PFSK-1 (cell line): ENCODE measurements around the gene KCTD16.

Experiments
- FOXP2 ChIP-seq: optimal IDR thresholded peaks from 2 replicates; pipeline ENCODE3; 2011; ENCODE audit warnings: borderline replicate concordance, control low read depth, inconsistent platforms; ENCODE audit not compliant: insufficient read depth; ENCODE audit errors: extremely low read length, extremely low read depth
- POLR2AphosphoS5 ChIP-seq: IDR thresholded peaks from 2 replicates; pipeline ENCODE4 v1.6.1; 2012; ENCODE audit warnings: low read depth, mild to moderate bottlenecking, control low read depth, low read length, moderate library complexity
- SIN3A ChIP-seq: IDR thresholded peaks from 2 replicates; pipeline ENCODE4 v1.6.1; 2012; ENCODE audit warnings: mild to moderate bottlenecking, low read length, moderate library complexity, borderline replicate concordance; ENCODE audit not compliant: insufficient read depth
- TAF1 ChIP-seq: IDR thresholded peaks from 2 replicates; pipeline ENCODE4 v1.6.1; 2012; ENCODE audit warnings: low read length, control low read depth, borderline replicate concordance; ENCODE audit not compliant: insufficient read depth
- TF ChIP-seq, protein P1 (sequence below), 2 experiments: IDR thresholded peaks; 2 replicates each; pipeline versions ENCODE4 v1.6.1 to v1.8.0; 2011 to 2012; ENCODE audit warnings: low read depth in 2 of 2, low read length in 2 of 2, control low read depth in 1 of 2, inconsistent platforms in 1 of 2, mild to moderate bottlenecking in 1 of 2, moderate library complexity in 1 of 2; ENCODE audit not compliant: insufficient read depth in 1 of 2

KCTD16 gene

DNA sequence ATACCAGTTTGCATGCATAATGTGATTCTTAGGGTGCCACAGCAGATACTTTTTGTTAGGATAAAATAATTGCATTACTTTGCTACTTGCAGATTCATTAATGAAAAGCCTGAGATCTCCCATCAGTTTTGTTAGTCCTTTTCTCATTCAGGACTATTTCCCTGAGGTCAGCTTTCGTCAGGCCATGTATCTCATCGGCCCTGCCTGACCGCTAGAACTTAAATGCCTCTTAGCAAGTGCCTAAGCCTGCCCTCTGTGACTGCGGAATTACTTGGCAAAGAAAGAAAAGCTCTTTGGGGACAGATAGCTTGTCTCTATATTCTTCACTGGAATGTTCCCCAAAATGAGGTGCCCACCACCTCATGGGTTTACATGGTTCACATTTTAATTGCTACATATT lies 147.8 kb downstream of the KCTD16 start:
- TF ChIP-seq POLR2AphosphoS5 = no peak
- no peak for TF ChIP-seq FOXP2
- no peak for TF ChIP-seq TAF1
- no peak for TF ChIP-seq SIN3A
- TF ChIP-seq, protein P1, sequence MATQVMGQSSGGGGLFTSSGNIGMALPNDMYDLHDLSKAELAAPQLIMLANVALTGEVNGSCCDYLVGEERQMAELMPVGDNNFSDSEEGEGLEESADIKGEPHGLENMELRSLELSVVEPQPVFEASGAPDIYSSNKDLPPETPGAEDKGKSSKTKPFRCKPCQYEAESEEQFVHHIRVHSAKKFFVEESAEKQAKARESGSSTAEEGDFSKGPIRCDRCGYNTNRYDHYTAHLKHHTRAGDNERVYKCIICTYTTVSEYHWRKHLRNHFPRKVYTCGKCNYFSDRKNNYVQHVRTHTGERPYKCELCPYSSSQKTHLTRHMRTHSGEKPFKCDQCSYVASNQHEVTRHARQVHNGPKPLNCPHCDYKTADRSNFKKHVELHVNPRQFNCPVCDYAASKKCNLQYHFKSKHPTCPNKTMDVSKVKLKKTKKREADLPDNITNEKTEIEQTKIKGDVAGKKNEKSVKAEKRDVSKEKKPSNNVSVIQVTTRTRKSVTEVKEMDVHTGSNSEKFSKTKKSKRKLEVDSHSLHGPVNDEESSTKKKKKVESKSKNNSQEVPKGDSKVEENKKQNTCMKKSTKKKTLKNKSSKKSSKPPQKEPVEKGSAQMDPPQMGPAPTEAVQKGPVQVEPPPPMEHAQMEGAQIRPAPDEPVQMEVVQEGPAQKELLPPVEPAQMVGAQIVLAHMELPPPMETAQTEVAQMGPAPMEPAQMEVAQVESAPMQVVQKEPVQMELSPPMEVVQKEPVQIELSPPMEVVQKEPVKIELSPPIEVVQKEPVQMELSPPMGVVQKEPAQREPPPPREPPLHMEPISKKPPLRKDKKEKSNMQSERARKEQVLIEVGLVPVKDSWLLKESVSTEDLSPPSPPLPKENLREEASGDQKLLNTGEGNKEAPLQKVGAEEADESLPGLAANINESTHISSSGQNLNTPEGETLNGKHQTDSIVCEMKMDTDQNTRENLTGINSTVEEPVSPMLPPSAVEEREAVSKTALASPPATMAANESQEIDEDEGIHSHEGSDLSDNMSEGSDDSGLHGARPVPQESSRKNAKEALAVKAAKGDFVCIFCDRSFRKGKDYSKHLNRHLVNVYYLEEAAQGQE (IDR thresholded peaks at IDR 0.05; ENCODE audit: insufficient read depth in 1 of 2, low read depth in 2 of 2, low read length in 2 of 2) = no peak

DNA sequence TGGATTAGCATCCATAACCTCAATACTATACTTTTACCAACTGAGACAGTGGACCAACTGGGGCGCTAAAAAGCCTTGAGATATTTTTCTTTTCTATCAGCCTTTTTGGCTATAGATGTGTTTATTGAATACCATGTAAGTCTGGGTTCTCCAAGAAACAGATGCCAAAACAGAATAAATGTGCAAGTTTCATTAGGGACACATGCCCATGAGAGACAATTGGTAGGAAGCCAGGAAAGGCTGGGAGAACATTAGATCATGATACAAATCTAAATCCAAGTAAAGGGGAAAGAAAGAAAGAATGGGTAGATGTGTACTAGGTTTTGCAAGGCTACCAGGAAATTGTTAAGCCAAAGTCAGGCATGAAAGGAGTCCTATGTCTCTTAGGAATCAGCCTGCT lies 152.5 kb downstream of the KCTD16 start:
- TF ChIP-seq, protein P1 (IDR thresholded peaks at IDR 0.05; ENCODE audit: insufficient read depth in 1 of 2, low read depth in 2 of 2, low read length in 2 of 2) = no peak
- TF ChIP-seq SIN3A (no peak), TAF1 (no peak), FOXP2 (no peak), POLR2AphosphoS5 (no peak)

DNA sequence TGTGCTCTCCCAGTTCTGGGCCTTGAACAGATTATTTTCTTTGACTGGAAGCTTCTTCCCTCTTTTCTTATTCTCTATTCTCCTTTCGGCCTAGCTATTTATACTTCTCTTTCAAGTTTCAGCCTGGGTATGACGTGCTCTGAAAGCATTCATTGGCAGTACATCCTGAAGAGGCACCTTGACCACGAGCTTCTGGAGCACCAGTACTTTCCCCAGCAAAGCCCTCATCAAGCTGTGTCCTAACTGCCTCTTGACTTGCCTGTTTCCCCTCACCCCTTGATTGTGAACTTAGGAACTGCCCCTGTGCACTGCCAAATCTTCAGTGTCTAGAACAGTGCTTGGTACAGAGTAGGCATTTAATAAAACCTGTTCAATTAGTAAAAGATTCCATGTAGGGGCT lies 154.9 kb downstream of the KCTD16 start:
- TF ChIP-seq SIN3A (no peak), POLR2AphosphoS5 (no peak), TAF1 (no peak), FOXP2 (no peak)
- TF ChIP-seq, protein P1 (IDR thresholded peaks at IDR 0.05; ENCODE audit: insufficient read depth in 1 of 2, low read depth in 2 of 2, low read length in 2 of 2) = no peak

DNA sequence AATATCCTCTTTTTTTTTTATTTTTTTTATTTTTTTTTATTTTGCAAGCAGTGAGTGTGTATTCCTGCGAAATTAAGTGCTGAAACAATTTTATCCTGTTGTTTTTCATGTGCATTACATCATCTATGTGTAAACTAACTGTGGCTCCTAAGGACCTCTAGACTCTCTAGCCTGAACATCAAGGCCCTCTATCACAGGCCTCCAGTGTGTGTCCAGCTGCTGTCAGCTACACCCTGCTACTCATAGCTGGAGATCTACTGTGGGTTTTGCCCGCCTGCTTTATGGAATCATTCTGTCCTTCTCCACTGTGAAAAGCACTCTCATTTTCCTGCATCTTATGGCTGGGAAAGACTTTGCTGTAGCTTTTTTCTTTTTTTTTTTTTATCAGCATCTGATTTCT lies 157.8 kb downstream of the KCTD16 start:
- TF ChIP-seq TAF1 = no peak
- TF ChIP-seq FOXP2 = no peak

DNA sequence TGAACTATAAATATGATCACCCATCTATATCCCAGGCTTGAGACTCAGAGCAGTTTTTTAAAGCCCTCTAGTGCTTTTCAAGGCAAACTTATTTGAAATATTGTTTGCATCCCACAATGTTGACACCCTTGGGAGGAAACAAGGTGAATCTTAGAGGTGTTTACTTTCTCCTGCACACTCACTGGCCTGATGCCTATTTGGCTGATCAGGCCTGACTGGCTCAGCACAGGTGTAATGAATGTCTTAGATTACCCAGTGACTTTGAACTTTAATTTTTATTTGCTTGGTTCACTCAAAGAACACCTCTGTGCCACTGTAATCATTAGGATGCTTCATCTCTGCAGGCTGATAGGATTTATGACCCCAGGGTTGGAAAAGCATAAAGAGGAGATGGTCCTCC lies 158.3 kb downstream of the KCTD16 start:
- TF ChIP-seq POLR2AphosphoS5 (no peak), SIN3A (no peak), FOXP2 (no peak), TAF1 (no peak)
- TF ChIP-seq, protein P1 (IDR thresholded peaks at IDR 0.05; ENCODE audit: insufficient read depth in 1 of 2, low read depth in 2 of 2, low read length in 2 of 2) = no peak
